HepG2 (cell line): Measurements from ENCODE around the gene FBXO41. TPM values are rescaled to one million over a fixed set of nuclear protein-coding genes. Genes with fewer than 3 reads are reported as not detected.
A peak's percentile ranks its signal among the peaks of the same experiment; 100 is the strongest.

ENCODE experiments used
- CHCHD3 ChIP-seq: sonication (generic); formaldehyde crosslinking; IDR thresholded peaks from 2 replicates; pipeline ENCODE4 v1.8.0; 2022; ENCODE audit warnings: mild to moderate bottlenecking, missing genetic modification reagents, moderate library complexity
- DPF2 ChIP-seq: sonication (generic); formaldehyde crosslinking; IDR thresholded peaks from 2 replicates; pipeline ENCODE4 v1.4.0; 2020; ENCODE audit warnings: mild to moderate bottlenecking, low read depth, missing genetic modification reagents, borderline replicate concordance
- GLI4 ChIP-seq: sonication (generic); formaldehyde crosslinking; IDR thresholded peaks from 2 replicates; pipeline ENCODE4 v1.5.1; 2020; ENCODE audit warnings: missing genetic modification reagents, mild to moderate bottlenecking, moderate library complexity, borderline replicate concordance
- HNRNPH1 ChIP-seq: fragments of 200-400 bp; formaldehyde crosslinking; optimal IDR thresholded peaks from 2 replicates; pipeline ENCODE3; 2017; ENCODE audit warnings: mild to moderate bottlenecking, low read depth, low read length
- IKZF4 ChIP-seq: sonication (generic); formaldehyde crosslinking; IDR thresholded peaks from 2 replicates; pipeline ENCODE4 v1.5.1; 2020; ENCODE audit warnings: borderline replicate concordance, mild to moderate bottlenecking, low read depth, missing genetic modification reagents; ENCODE audit errors: not compliant biosample characterization
- NFKB2 ChIP-seq: sonication (generic); formaldehyde crosslinking; IDR thresholded peaks from 2 replicates; pipeline ENCODE4 v1.4.0; 2020; ENCODE audit warnings: missing genetic modification reagents, borderline replicate concordance
- NKX3-1 ChIP-seq: sonication (generic); formaldehyde crosslinking; IDR thresholded peaks from 2 replicates; pipeline ENCODE4 v1.5.0; 2020; ENCODE audit warnings: missing genetic modification reagents
- NONO ChIP-seq, 2 experiments: fragments of 450-650 bp in 1 of 2; sonication (generic) in 1 of 2; formaldehyde crosslinking in 1 of 2; IDR thresholded peaks in 1 of 2; conservative IDR thresholded peaks in 1 of 2; 2 replicates each; pipeline versions ENCODE4 v1.6.1 to v1.8.0; 2017 to 2022; ENCODE audit warnings: mild to moderate bottlenecking in 1 of 2, missing genetic modification reagents in 1 of 2, moderate library complexity in 1 of 2
- NR2C2 ChIP-seq: sonication (generic); formaldehyde crosslinking; IDR thresholded peaks from 2 replicates; pipeline ENCODE4 v1.4.0; 2020; ENCODE audit warnings: missing genetic modification reagents, mild to moderate bottlenecking, moderate library complexity, borderline replicate concordance
- POLR2A ChIP-seq, 2 experiments: IDR thresholded peaks; 2 replicates each; pipeline ENCODE4 v1.6.1; 2011; ENCODE audit warnings: low read depth in 2 of 2, low read length in 2 of 2, mild to moderate bottlenecking in 1 of 2, moderate library complexity in 1 of 2; ENCODE audit not compliant: insufficient read depth in 1 of 2
- RAD21 ChIP-seq: fragments of 450-650 bp; formaldehyde crosslinking; IDR thresholded peaks from 2 replicates; pipeline ENCODE4 v1.5.0; 2020; ENCODE audit warnings: mild to moderate bottlenecking
- RBFOX2 ChIP-seq: fragments of 200-400 bp; formaldehyde crosslinking; IDR thresholded peaks from 2 replicates; pipeline ENCODE4 v1.6.1; 2017; ENCODE audit warnings: low read depth, mild to moderate bottlenecking, low read length
- RBM39 ChIP-seq: fragments of 200-400 bp; formaldehyde crosslinking; IDR thresholded peaks from one replicate; pipeline ENCODE4 v1.6.1; 2018; ENCODE audit warnings: antibody characterized with exemption, mild to moderate bottlenecking, low read depth, low read length; ENCODE audit not compliant: poor library complexity, severe bottlenecking
- SIN3A ChIP-seq: IDR thresholded peaks from 2 replicates; pipeline ENCODE4 v1.6.1; 2011; ENCODE audit warnings: low read depth, mild to moderate bottlenecking, control low read depth, low read length, borderline replicate concordance
- SMARCE1 ChIP-seq: fragments of 450-650 bp; IDR thresholded peaks from 2 replicates; pipeline ENCODE4 v1.6.1; 2017; ENCODE audit warnings: borderline replicate concordance
- TGIF2 ChIP-seq: IDR thresholded peaks from 2 replicates; pipeline ENCODE4 v1.6.1; 2016; ENCODE audit warnings: control low read depth, missing compliant biosample characterization
- ZFX ChIP-seq: sonication (generic); formaldehyde crosslinking; IDR thresholded peaks from 2 replicates; pipeline ENCODE4 v1.4.0; 2020; ENCODE audit warnings: mild to moderate bottlenecking, low read depth, missing genetic modification reagents, moderate library complexity
- ZNF451 ChIP-seq: sonication (generic); formaldehyde crosslinking; IDR thresholded peaks from 2 replicates; pipeline ENCODE4 v1.5.0; 2020; ENCODE audit warnings: mild to moderate bottlenecking, missing genetic modification reagents
- ZNF552 ChIP-seq: sonication (generic); formaldehyde crosslinking; IDR thresholded peaks from 2 replicates; pipeline ENCODE4 v1.9.0; 2022; ENCODE audit warnings: missing genetic modification reagents, mild to moderate bottlenecking, borderline replicate concordance
- ZNF605 ChIP-seq: sonication (generic); formaldehyde crosslinking; IDR thresholded peaks from 2 replicates; pipeline ENCODE4 v1.8.0; 2022; ENCODE audit warnings: mild to moderate bottlenecking, missing genetic modification reagents
- polyA plus RNA-seq, 8 experiments: library from polyadenylated mRNA; depleted of rRNA in 3 of 8; stranded (reverse) in 7 of 8; unstranded in 1 of 8; fragments of >200 nt; fragmentation: Illumina TruSeq in 4 of 8; extraction: Trizol in 4 of 8; gene quantifications; 2 replicates each; pipeline versions ENCODE4 v1.2.1 to v1.2.3, GENCODE V29; 2011 to 2016; ENCODE audit warnings: low read depth in 4 of 8, missing spikeins in 1 of 8, mixed read lengths in 1 of 8; ENCODE audit not compliant: insufficient read depth in 1 of 8
- total RNA-seq, 5 experiments: library from RNA; depleted of rRNA; stranded (reverse); fragments of >200 nt; fragmentation: Illumina TruSeq; extraction: Trizol; gene quantifications; 2 replicates each; pipeline ENCODE4 v1.2.3, GENCODE V29; 2016; ENCODE audit warnings: low read depth in 1 of 5
- TF ChIP-seq, protein P1 (sequence below): sonication (generic); formaldehyde crosslinking; IDR thresholded peaks from 2 replicates; pipeline ENCODE4 v1.4.0; 2020; ENCODE audit warnings: missing genetic modification reagents, mild to moderate bottlenecking, borderline replicate concordance
- TF ChIP-seq, protein P2 (sequence below): sonication (generic); formaldehyde crosslinking; IDR thresholded peaks from 2 replicates; pipeline ENCODE4 v1.5.1; 2020; ENCODE audit warnings: missing genetic modification reagents, mild to moderate bottlenecking, borderline replicate concordance
- TF ChIP-seq, protein P3 (sequence below): sonication (generic); formaldehyde crosslinking; IDR thresholded peaks from 2 replicates; pipeline ENCODE4 v1.8.1; 2023; ENCODE audit warnings: mild to moderate bottlenecking, missing genetic modification reagents
- TF ChIP-seq, protein P4 (sequence below): sonication (generic); formaldehyde crosslinking; IDR thresholded peaks from 2 replicates; pipeline ENCODE4 v1.4.0; 2020; ENCODE audit warnings: mild to moderate bottlenecking, missing genetic modification reagents

Gene FBXO41
- total and polyA plus RNA-seq, 2 of the 13 experiments (the other 11 are each of a cell fraction or from before 2014, with no cell fraction given), result 4.2 to 10.3 TPM

DNA sequence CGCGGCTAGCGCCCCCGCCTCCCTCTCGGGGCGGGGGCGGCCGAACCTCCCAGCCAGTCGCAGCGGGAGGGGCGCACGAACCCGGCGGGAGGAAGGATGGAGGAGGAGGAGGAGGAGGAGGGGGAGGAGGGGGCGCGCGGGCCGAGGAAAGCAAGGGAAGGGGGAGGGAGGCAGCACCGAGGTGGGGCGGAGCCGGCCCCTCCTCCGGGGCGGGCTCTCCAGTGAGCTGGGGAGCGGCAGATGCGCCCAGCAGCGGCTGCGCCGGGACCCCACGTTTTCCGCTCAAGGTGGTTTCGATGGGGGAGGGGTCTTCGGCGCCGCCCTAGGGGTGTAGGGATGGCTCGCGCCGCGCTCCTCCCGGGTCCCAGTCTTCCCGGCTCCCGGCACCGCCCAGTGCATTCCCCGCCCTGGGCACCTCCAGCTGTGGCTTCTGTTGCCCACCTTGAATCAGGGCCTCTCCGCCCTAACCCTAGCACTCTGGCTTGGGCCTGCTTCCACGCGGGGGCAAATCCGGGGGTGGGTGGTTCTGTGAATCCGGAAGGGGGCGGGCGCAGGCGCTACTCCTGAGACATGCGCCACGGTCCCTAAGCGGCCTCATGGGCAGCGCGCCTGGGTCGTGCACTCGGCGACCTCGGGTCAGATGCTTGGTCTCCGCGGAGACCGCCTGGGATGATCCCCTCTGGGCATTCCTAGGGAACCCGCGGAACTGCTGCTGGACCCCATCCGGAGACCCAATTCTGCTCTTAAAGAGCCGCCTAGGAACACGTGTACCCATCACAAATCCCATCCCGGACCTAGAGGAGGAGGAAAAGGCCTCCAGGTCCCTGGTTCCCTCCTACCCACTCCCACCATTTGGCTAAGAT lies at the start of gene FBXO41 (continued):
- TF ChIP-seq, protein P1, sequence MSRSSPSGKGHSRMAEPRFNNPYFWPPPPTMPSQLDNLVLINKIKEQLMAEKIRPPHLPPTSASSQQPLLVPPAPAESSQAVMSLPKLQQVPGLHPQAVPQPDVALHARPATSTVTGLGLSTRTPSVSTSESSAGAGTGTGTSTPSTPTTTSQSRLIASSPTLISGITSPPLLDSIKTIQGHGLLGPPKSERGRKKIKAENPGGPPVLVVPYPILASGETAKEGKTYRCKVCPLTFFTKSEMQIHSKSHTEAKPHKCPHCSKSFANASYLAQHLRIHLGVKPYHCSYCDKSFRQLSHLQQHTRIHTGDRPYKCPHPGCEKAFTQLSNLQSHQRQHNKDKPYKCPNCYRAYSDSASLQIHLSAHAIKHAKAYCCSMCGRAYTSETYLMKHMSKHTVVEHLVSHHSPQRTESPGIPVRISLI, result no peak
- TF ChIP-seq RBM39 (no peak), RAD21 (no peak), CHCHD3 (CRISPR knock-in tag) (peak; percentile 45; the same call in 1 of the 2 replicates), SIN3A (0 out of 2 replicates have a peak, but pooled peaks have one; percentile 16), ZNF451 (CRISPR knock-in tag) (peak; percentile 73; the same call in 1 of the 2 replicates), ZNF552 (no peak), NFKB2 (CRISPR knock-in tag) (peak; percentile 25; the same call in 1 of the 2 replicates), NONO (IDR thresholded peaks at IDR 0.05) (no peak), NONO (CRISPR knock-in tag; conservative IDR thresholded peaks at IDR 0.05) (peak; percentile 74), NR2C2 (peak; percentile 54), TGIF2 (CRISPR knock-in tag) (0 out of 2 replicates have a peak, but pooled peaks have one; percentile 45), ZNF605 (peak; percentile 75), IKZF4 (no peak), SMARCE1 (no peak), DPF2 (peak; percentile 40; the same call in 1 of the 2 replicates), GLI4 (CRISPR knock-in tag) (0 out of 2 replicates have a peak, but pooled peaks have one; percentile 16), ZFX (CRISPR knock-in tag) (peak; percentile 74), HNRNPH1 (no peak), RBFOX2 (peak; percentile 49), POLR2A (IDR thresholded peaks at IDR 0.05; ENCODE audit: insufficient read depth in 1 of 2, low read depth in 2 of 2, low read length in 2 of 2) (peak in 1 of 2 experiments; percentile 78; a peak in 2 of 4 replicates), NKX3-1 (no peak)
- TF ChIP-seq, protein P2, sequence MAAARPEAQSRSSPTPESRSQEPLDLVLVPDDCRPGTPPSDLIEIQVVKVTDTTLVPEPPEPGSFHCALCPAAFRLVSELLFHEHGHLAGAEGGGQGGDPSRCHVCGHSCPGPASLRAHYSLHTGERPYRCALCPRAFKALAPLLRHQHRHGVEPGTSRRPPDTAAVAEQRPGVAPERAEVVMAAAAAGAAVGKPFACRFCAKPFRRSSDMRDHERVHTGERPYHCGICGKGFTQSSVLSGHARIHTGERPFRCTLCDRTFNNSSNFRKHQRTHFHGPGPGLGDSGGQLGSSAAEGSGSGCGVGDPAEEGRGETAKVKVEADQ, result peak; percentile 72; the same call in 1 of the 2 replicates
- TF ChIP-seq, protein P3, sequence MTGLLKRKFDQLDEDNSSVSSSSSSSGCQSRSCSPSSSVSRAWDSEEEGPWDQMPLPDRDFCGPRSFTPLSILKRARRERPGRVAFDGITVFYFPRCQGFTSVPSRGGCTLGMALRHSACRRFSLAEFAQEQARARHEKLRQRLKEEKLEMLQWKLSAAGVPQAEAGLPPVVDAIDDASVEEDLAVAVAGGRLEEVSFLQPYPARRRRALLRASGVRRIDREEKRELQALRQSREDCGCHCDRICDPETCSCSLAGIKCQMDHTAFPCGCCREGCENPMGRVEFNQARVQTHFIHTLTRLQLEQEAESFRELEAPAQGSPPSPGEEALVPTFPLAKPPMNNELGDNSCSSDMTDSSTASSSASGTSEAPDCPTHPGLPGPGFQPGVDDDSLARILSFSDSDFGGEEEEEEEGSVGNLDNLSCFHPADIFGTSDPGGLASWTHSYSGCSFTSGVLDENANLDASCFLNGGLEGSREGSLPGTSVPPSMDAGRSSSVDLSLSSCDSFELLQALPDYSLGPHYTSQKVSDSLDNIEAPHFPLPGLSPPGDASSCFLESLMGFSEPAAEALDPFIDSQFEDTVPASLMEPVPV, result peak; percentile 18; the same call in 1 of the 2 replicates
- TF ChIP-seq, protein P4, sequence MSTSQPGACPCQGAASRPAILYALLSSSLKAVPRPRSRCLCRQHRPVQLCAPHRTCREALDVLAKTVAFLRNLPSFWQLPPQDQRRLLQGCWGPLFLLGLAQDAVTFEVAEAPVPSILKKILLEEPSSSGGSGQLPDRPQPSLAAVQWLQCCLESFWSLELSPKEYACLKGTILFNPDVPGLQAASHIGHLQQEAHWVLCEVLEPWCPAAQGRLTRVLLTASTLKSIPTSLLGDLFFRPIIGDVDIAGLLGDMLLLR (CRISPR knock-in tag), result peak; percentile 33; the same call in 1 of the 2 replicates
